Keratinocyte (primary cell): ENCODE results near the gene NTRK1.

Experiments
- CTCF ChIP-seq, 3 experiments: IDR thresholded peaks in 1 of 3; conservative IDR thresholded peaks in 1 of 3; optimal IDR thresholded peaks in 1 of 3; 2 replicates in 2 of 3; 3 replicates in 1 of 3; pipeline versions ENCODE3 to v1.5.1; 2011; ENCODE audit warnings: low read length in 3 of 3, mild to moderate bottlenecking in 3 of 3, moderate library complexity in 2 of 3, control low read depth in 1 of 3, inconsistent platforms in 1 of 3; ENCODE audit not compliant: insufficient read depth in 2 of 3; ENCODE audit errors: extremely low read depth in 1 of 3
- EZH2 ChIP-seq: IDR thresholded peaks from one replicate; pipeline ENCODE4 v1.6.1; 2012; ENCODE audit warnings: inconsistent platforms, mild to moderate bottlenecking, low read length, moderate library complexity

- TF ChIP-seq EZH2 (no peak), CTCF (optimal IDR thresholded peaks at IDR 0.05 in 1 of 3, IDR thresholded peaks at IDR 0.05 in 1 of 3, conservative IDR thresholded peaks at IDR 0.05 in 1 of 3; ENCODE audit: extremely low read depth in 1 of 3, insufficient read depth in 2 of 3, low read length in 3 of 3) (no peak)
These were observed 60.4 kb downstream of the NTRK1 start for GRCh38 chr1:156921053-156921529.
